ENCODE measurements around the gene SIGLEC8. TPM values are rescaled to one million over a fixed set of nuclear protein-coding genes. Genes with fewer than 3 reads are reported as not detected.
A peak's percentile ranks its signal among the peaks of the same experiment; 100 is the strongest.
"Not testable (repeated sequence)": the region's sequence is repeated elsewhere in the genome, so short reads cannot be mapped to it uniquely, and the experiment has no call there.

Gene SIGLEC8
- total RNA-seq, 1 experiment from 2014 or later, result not detected

DNA sequence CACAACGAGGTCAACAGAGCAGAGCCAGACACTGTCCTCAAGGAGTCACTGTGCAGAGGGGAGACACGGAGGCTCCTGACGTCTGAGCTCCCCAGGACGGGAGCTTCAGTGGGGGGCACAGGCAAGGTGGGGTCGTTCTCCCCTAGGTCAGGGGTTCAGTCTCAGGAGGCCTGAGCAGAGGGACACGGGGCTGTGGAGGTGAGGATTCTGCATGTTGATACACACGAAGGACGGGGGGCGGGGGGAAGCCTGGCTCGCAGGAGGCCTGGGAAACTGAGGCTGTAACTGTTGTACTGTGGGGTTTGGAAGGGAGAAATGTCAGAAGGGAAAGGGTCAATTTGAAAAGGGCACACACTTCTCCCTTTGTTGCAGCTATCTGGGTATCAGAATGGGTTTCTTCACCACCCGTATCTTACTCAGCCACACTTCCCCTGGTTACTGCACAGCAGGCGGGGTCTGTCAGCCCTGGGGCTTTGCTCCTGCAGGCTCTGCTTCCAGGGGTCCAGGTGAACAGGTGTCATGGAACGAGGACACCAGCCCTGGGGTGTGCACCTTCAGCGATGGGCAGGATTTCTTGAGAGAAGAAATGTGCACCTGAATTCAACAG is 748 bp upstream of the SIGLEC8 start:
- no peak for DNase-seq (ENCODE audit: low read depth, low spot score)
- in situ Hi-C loops (cut with HindIII; ENCODE audit: low pct_unique_long_range_greater_than_20kb, low sequenced_read_pairs), result no loop called here

DNA sequence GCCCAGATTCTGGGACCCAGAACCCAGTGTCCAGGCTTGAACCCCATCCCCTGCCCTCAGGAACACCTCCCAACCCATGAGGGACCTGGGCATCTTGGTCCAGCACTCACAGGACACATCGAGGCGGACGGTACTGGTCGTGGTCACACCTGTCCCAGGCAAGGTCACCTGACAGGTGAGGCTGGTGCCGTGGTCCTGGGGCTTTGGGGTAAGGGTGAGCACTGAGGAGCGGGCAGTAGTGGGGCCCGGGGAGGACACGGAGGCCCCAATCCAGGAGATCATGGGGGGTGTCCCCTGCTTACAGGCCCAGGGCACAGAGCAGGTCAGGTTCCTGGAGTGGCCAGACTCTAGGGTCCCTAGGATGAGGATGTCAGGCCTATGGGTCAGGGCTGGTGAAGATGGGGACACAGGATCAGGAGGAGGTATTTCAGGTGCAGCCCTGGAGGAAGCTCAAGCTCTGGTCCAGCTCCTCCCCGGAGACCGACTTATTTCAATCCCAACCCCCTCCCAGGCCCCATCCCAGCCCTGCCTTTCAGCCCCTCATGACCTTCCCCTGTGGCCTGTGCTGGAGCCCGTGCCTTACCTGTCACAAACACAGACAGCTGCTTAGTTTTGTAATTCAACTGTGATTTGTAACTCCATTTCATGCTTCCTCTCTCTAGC is 772 bp downstream of the SIGLEC8 start:
- in situ Hi-C loops (cut with HindIII; ENCODE audit: low pct_unique_long_range_greater_than_20kb, low sequenced_read_pairs), result no loop called here
- DNase-seq (ENCODE audit: low read depth, low spot score), result no peak

DNA sequence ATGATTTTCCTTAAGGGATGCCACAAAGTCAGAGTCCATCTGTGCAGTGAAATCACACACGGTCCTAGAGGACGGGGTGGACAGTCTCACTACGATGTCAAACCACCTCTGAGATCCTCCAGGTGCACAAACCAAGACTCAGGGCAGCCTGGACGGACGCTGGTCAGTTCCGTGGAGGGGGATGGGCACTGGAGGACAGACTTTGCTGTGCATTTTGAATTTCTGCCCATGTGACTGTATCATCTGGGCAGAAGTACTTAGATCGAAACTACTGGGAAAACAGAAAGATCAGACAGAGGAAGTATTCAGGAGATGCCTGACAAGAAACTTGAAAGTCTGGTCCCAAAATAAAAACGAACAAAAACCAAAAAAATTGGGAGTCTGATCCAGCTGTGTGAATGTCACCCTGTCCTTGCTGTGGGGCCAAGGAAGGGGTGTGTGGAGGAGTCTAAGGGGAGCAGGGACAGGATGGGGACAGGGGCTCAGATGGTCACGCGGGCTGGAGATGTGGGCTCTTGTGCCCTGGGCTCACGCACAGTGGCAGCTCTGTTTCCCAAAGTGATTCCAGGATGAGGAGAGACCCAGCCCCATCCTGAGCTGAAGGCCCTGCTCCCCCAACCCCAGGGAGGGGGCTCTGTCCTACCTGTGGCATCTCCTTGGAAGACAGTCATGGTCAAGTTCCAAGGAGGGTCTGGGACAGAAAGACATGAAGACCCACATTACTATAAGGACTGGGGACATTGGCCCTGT is 1.5 kb downstream of the SIGLEC8 start:
- in situ Hi-C loops (cut with HindIII; ENCODE audit: low pct_unique_long_range_greater_than_20kb, low sequenced_read_pairs), result no loop called here
- no peak for DNase-seq (ENCODE audit: low read depth, low spot score)

DNA sequence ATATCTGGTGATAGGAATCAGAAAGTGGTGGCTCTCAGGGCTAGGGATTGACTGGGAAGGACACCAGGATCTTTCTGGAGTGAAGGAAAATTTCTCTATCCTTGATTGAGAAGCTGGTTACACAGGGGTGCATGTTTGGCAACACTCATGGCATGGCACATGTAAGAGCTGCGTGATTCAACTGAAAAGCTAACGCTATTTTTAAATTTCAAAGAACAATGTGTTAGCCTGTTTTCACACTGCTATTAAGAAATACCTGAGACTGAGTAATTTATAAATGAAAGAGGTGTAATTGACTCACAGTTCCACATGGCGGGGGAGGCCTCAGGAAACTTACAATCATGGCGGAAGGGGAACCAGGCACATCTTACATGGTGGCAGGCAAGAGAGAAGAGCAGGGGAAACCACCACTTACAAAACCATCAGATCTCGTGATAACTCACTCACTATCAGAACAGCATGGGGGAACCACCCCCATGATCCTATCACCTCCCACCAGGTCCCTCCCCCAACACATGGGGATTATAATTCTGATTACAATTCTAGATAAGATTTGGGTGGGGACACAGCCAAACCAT is 7.4 kb downstream of the SIGLEC8 start:
- no peak for DNase-seq (ENCODE audit: low read depth, low spot score)
- in situ Hi-C loops (cut with HindIII; ENCODE audit: low pct_unique_long_range_greater_than_20kb, low sequenced_read_pairs), result no loop called here

DNA sequence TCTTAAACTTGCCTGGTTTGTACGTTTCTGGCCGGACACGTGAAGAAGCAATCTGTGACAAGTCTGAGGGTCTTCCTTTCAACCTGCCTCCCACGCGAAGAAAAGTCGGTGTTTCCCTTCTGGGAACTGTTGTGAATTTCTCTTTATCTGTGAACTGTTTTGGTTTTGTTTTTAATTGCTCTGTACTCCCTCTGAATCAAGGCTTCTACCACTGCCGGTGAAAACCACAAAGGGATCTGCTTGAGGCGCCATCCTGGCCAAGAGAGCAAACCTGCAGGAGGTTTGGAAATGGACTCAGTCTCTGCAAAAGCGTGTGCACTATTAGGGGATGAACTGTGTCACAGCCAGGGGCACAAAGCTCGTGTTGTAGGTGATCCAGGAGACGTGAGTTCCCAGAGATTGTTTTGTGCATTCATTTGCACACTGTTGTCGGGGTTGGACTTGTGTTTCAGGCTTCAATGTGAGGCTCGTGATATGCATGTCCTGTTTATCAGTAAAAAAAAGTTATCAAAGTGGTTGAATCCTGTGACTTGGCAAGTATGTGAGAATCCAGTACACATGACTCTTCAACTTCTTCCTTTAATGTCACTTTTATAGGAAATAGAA is 9.7 kb downstream of the SIGLEC8 start:
- no peak for DNase-seq (ENCODE audit: low read depth, low spot score)
- in situ Hi-C loops (cut with HindIII; ENCODE audit: low pct_unique_long_range_greater_than_20kb, low sequenced_read_pairs), result no loop called here

DNA sequence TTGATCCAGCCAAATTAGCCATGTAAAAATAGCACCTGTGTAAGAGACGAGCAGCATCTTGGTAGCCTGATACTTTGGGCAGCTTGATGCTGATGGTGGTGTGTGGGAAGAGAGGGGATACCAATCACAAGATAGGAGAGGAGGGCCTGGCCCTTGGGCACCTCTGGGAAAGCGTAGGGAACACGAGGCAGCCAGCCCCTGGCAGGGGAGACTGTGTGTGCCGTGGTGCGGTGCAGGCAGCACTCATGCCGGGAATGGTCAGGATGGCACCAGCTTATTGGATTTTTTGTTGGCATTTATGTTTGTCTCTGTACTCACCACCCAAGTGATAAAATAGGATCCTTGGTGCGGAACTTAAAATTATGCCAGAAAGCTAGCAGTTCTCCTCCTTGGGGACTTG is 10.2 kb downstream of the SIGLEC8 start:
- in situ Hi-C loops (cut with HindIII; ENCODE audit: low pct_unique_long_range_greater_than_20kb, low sequenced_read_pairs), result no loop called here
- no peak for DNase-seq (ENCODE audit: low read depth, low spot score)

DNA sequence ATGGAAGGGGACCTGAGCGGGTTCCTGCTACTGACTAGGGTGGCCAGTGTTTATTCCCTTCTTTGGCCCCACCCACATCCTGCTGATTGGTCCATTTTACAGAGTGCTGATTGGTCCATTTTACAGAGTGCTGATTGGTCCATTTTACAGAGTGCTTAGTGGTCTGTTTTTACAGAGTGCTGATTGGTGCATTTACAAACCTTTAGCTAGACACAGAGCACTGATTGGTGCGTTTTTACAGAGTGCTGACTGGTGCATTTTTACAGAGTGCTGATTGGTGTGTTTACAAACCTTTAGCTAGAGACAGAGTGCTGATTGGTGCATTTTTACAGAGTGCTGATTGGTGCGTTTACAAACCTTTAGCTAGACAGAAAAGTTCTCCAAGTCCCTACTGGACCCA is 10.7 kb downstream of the SIGLEC8 start:
- DNase-seq (ENCODE audit: low read depth, low spot score); in situ Hi-C loops (cut with HindIII; ENCODE audit: low pct_unique_long_range_greater_than_20kb, low sequenced_read_pairs): not testable (repeated sequence)

DNA sequence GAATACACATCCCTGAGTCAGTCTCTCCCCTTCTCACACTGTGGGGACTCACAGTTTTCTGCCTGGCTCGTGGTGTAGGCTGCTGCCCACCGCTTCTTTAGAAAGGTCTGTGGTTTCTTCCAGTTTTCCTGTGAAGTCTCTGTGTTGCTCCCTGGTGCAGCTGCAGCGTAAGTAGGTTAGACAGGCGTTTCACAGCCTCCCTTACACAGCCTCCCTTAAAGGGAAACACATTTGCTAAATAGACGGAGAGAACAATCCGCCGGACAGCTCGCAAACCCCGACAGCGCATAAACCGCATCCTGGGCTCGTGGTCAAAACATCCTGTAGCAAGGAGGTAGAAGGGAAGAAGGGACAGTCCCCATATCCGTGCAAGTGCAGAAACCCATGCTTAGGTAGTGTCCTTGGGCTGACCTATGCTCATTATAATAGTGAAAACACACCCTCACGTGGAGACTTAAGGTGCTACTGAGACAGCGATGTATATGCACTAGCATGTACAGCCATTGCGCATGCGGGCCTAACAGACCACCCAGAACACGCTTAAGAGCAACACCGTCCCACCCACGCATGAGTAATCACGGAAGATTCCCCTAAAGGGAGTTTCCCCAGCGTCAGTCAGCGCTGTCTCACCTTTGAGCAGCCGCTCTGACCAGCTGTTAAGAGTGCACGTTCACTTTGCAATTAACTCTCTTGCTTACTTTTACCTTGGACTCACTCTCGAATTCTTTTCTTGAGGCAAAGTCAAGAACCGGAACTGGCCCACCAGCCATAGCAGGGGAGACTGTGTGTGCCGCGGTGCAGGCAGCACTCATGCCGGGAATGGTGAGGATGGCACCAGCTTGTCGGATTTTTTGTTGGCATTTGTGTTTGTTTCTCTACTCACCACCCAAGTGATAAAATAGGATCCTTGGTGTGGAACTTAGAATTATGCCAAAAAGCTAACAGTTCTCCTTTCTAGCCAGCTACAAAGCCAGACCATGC is 16.6 kb downstream of the SIGLEC8 start:
- in situ Hi-C loops (cut with HindIII; ENCODE audit: low pct_unique_long_range_greater_than_20kb, low sequenced_read_pairs), result no loop called here
- no peak for DNase-seq (ENCODE audit: low read depth, low spot score)

DNA sequence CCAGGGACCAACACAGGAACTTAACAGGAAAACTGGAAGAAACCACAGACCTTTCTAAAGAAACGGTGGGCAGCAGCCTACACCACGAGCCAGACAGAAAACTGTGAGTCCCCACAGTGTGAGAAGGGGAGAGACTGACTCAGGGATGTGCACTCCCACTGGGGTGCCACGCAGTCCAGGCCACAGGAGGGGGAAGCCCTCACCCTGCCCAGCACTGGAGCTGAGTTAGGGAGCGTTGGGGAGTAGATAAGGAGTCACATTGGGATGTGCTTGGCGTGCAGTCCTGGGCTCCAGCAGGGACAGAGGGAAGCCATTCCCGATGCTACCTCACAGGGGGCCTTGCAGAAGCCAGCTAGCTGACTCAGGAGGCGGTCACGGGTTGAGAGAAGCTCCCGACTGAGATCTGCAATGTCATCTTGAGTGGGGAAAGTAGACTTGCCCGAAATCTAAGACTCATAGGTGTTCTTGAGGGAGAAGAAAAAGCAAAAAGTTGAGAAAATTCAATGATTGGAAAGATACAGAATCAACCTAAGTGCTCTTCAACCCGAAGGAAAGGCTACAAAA is 17.3 kb downstream of the SIGLEC8 start:
- DNase-seq (ENCODE audit: low read depth, low spot score), result peak; percentile 7
- in situ Hi-C loops (cut with HindIII; ENCODE audit: low pct_unique_long_range_greater_than_20kb, low sequenced_read_pairs), result no loop called here

DNA sequence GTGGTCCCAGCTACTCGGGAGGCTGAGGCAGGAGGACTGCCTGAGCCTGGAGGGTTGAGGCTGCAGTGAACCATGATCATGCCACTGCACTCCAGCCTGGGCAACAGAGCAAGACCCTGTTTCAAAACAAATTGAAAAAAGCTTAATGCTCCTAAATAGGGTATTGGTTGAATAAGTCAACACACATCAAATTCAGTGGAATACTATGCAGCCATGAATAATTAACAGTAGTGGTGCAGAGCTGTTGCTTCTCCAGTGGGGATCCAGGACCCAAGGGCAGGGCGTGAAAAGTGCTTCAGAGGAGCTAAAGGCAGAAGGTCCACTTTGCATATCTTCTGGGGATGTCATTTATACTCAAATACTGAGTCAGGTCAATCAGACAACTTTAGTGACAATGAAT is 18.2 kb downstream of the SIGLEC8 start:
- in situ Hi-C loops (cut with HindIII; ENCODE audit: low pct_unique_long_range_greater_than_20kb, low sequenced_read_pairs), result no loop called here
- no peak for DNase-seq (ENCODE audit: low read depth, low spot score)

DNA sequence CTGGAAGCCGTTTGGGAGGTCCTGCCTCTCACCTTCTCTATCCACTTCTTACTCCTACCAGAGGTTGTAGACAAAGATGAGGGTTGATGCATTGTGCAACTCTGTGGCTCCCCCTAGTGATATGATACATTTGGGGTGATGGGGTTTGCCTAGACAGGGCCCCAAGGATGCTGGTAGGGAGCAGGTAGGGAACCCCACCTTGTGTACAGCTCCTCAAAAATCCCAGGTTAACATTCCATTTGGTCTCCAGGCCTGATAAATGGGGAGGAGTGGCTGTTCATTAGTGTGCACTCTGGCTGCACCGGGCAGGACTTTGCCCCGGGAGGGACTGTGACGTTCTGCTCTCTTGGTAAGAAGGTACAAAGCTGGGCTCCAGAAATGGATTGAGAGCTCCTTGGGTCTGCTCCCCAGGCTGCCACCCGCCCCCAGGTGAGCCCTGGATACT is 19.2 kb downstream of the SIGLEC8 start:
- no peak for DNase-seq (ENCODE audit: low read depth, low spot score)
- in situ Hi-C loops (cut with HindIII; ENCODE audit: low pct_unique_long_range_greater_than_20kb, low sequenced_read_pairs), result no loop called here

DNA sequence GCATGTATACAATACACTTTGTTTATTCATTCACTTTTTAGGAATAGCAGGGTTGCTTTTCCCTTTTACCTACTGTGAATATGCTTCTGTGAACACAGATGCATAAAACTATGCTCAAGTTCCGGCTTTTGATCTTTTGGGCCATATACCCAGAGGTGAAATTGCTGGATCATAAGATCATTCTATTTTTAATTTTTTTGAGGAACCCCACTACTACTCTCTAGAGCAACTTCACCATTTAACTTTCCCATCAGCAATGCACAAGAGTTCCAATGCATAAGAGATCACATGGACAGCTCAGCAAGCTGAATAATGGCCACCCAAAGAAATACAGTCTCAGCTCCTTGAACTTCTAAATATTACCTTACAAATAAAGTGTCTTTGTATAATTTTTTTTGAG is 23.8 kb downstream of the SIGLEC8 start:
- DNase-seq (ENCODE audit: low read depth, low spot score), result no peak
- in situ Hi-C loops (cut with HindIII; ENCODE audit: low pct_unique_long_range_greater_than_20kb, low sequenced_read_pairs), result no loop called here

DNA sequence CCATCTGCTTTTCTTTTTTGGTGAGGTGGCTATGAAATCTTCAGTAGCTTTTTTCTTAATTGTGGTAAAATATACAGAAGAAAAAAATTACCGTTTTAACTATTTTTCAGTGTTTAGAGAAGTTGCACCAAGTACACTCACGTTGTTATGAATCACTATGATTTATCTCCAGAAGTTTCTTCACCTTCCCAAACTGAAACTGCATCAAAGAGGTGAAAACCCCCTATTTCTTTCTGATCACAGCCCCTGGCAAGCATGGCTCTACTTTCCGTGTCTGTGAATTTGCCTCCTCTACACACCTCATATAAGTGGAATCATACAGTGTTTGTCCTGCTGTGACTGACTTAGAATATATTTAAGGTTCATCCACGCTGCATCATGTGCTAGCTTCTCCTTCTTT is 25.2 kb downstream of the SIGLEC8 start:
- in situ Hi-C loops (cut with HindIII; ENCODE audit: low pct_unique_long_range_greater_than_20kb, low sequenced_read_pairs), result no loop called here

DNA sequence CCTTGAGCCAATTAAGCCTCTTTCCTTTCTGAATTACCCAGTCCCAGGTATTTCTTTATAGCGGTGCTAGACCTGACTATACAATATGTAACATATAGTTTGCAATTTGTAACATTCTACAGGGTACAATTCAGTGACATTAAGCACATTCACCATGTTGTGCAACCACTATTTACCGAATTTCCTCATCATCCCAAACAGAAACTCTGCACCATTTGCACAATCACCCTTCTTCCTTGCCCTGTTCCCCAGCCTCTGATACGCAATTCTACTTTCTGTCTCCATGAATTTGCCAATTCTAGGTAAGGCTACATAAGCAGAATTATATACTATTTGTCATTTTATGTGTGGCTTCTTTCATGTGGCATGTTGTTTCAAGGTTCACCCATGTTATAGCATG is 27.1 kb downstream of the SIGLEC8 start:
- no peak for DNase-seq (ENCODE audit: low read depth, low spot score)
- in situ Hi-C loops (cut with HindIII; ENCODE audit: low pct_unique_long_range_greater_than_20kb, low sequenced_read_pairs), result no loop called here

More for the DNA sequence above, 25.2 kb downstream of the SIGLEC8 start:
- DNase-seq (ENCODE audit: low read depth, low spot score), result no peak

DNA sequence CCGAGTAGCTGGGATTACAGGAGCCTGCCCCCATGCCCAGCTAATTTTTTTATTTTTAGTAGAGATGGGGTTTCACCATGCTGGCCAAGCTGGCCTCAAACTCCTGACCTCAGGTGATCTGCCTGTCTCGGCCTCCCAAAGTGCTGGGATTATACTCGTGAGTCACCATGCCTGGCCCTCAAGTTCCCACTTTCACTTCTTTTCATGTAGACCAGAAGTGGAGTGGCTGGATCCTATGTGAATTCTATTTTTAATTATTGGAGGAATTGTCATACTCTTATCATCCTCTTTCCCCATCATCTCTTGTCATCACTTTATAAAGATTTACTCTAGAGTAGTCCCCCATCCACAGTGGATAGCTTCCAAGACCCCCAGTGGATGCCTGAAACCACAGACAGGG is 28.0 kb downstream of the SIGLEC8 start:
- in situ Hi-C loops (cut with HindIII; ENCODE audit: low pct_unique_long_range_greater_than_20kb, low sequenced_read_pairs), result no loop called here

DNA sequence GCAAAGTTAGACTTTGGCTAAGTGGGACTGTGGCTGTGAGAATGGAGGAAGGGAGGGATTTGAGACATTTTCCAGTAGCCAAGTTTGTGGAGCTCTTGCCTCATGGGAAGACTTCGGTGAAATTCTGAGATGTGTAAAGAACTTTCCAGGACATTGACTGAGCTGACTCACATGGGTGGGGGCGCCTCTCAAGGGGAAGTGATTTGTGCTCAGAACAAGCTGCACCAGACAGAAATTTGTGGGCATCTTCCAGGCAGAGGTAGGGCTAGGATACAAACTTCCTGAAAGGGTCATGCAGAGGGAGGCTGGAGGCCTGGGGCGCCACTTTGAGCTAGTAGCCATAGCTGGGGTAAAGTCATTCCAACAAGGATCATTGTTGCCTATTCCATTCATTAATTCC is 31.1 kb downstream of the SIGLEC8 start:
- no peak for DNase-seq (ENCODE audit: low read depth, low spot score)
- in situ Hi-C loops (cut with HindIII; ENCODE audit: low pct_unique_long_range_greater_than_20kb, low sequenced_read_pairs), result no loop called here

More for the DNA sequence above, 28.0 kb downstream of the SIGLEC8 start:
- DNase-seq (ENCODE audit: low read depth, low spot score), result no peak

DNA sequence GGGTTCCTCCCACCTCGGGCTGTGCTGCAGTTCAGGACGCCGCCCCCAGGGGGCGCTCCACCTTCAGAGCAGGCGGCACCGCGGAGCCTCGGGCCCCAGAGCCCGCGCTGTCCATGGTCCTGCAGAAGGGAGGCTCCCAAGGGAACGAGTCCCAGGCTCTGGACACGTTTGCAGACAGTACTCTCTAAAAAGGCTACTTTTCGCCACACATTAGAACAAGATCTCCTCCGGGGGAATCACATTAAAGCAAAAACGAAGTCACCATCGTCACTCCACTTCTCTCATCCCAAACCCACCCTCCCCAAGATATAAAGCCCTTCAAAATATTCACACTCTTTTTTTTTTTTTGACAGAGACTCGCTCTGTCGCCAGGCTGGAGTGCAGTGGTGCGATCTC is 36.2 kb downstream of the SIGLEC8 start:
- in situ Hi-C loops (cut with HindIII; ENCODE audit: low pct_unique_long_range_greater_than_20kb, low sequenced_read_pairs), result no loop called here
- DNase-seq (ENCODE audit: low read depth, low spot score), result peak; percentile 66

Data from SK-MEL-5 (cell line).